GM21576 (cell line): ENCODE results near the gene TOR1A.
A peak's percentile ranks its signal among the peaks of the same experiment; 100 is the strongest.
"Not testable (repeated sequence)": the region's sequence is repeated elsewhere in the genome, so short reads cannot be mapped to it uniquely, and the experiment has no call there.

Source experiments
- ATAC-seq: cut with Tn5 transposase; IDR thresholded peaks from one replicate; pipeline ENCODE4 v1.9.1; 2021; ENCODE audit warnings: mild to moderate bottlenecking, moderate library complexity; ENCODE audit not compliant: unreplicated experiment

Gene TOR1A

DNA sequence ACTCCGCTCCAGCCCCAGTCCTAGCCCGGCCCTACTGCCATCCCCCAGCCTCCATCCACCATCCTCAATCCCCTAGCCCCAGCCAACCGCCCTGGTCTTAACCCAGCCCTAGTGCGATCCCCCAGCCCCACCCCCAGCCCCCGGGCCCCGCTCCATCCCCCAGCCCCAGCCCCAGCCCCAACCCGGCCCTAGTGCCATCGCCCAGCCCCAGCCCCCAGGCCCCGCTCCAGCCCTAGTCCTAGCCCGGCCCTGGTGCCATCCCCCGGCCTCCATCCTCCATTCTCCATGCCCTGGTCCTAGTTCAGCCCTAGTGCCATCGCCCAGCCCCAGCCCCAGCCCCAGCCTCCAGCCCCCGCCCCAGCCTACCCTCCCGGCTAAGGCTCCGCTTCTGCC lies 398 bp downstream of the TOR1A start:
- no peak for ATAC-seq

DNA sequence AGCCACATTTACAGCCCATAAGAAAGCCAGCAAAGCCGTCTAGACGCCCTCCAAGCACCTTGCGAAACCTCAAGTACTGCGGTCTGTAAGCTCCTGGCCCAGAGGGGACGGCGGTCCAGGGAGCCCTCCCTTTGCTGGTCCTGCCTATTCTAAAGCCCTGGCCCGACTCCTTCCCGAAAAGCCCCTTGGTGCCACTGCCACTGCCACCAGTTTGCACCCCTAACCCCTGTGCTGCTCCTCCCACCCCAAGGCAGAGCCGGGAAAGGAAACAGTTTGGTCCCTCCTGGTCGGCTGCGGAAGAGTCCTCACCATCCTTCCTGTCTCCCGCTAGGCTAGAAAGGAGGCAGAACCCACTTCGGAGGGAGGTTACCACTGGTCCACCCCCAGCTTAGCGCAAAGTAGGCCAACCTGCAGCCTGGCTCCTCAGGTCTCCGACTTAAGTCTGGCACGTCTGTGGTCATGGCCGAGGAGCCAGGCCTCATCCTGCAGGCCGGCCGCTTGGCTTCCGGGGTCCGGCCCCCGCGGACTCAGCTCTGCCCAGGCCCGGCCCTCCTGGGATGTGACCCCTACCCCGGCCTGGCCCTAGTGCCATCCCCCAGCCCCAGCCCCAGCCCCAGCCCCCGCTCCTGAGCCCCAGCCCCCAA lies 916 bp downstream of the TOR1A start:
- ATAC-seq: no peak

DNA sequence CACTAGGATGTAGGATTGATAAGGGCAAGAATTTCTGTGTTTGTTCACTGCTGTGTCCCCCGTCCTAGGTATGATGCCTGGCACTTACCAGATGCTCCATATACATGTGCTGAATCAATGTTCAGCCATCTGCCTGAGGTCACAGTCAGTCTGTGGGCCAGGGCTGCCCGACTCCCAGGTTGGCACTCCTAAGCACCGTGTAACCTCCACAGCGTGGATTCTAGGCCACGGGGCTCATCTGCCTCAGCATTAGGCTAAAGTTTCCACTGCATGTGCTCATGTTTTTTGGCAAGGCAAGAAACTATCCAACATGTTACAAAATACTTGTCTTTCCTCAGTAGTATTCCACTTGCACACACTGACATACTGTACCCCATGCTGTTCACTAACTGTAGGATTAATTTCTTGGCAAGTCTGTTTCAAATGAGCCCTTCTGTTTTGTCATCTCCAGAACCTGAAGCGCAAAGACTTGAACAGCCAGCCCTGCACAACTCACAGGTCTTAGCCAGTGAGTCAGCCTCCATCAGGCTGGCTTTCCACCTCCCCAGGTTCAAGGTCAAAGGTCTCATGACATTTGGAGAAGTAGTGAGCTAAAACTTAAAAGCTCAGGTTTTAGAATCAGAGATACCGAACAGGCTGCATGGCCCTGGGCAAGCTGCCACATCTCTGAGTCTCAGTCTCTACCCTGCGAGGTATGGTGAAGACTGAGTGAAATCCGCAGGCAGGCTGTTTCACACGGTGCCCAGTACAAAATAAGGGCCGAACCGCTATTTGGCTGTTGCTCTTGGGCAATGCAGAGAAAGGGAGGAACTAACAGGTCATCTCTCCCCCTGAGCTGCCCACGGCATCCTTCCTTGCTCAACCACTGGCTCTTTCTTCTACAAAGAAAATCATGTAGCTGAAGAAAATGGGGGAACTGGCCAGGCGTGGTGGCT lies 7.2 kb downstream of the TOR1A start:
- no peak for ATAC-seq

DNA sequence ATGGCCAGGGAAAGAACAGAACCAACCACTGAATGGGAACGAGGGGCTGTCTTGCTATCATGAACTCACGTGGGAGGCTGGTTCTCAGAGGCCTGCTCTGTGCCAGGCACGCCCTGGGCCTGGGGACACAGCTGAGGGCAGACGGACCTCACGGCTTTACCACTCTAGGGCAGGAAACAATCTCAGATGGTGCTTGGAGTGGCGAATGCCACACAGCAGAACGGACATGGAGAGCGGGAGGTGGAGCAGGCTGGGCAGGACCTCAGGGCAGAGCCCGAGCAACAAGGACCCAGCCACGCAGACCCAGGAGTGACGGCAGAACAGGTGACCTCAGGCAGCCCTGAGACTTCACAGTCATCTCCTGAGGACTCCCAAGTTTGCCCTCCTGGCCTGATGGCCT lies 8.7 kb downstream of the TOR1A start:
- ATAC-seq: no peak

GRCh38 chr9:129814432-129815223 lies 9.3 kb downstream of the TOR1A start:
- no peak for ATAC-seq

DNA sequence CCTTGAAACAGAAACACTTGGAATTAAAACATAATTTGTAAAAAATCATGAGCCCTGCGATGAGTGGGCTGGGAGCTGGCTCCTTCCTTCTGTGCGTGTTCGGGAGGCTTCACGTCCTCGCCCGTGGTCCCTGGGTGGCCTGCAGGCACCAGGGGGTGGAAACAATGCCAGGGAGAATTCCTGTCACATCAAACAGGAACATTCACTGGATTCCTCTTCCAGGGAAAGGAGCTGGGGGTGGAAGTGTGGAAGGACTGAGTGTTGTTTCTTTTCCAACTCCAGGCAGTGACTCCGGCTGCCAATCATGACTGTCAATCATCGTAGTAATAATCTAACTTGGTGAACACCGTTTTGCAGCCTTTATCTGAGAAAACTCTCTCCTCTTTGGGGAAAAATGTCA lies 10.3 kb downstream of the TOR1A start:
- no peak for ATAC-seq

- ATAC-seq: no peak
Observed at GRCh38 chr9:129812385-129812784, 11.6 kb downstream of the TOR1A start.

DNA sequence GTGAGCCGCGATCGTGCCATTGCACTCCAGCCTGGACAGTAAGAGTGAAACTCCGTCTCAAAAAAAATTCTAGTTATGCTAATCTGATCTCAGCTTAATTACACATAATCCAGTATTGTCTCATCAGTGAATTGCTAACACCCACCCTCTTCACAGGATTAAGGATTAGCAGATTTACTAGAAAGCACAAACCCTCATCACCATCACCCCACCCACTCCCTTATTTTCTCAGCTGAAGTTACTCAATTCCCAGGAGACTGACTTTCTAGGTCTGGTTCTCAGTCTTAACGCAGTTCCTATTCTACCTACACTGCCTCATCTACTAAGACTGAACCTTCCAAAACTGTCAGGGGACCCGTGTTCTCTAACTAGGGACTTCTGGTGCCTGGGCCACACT lies 12.0 kb downstream of the TOR1A start:
- ATAC-seq: no peak

DNA sequence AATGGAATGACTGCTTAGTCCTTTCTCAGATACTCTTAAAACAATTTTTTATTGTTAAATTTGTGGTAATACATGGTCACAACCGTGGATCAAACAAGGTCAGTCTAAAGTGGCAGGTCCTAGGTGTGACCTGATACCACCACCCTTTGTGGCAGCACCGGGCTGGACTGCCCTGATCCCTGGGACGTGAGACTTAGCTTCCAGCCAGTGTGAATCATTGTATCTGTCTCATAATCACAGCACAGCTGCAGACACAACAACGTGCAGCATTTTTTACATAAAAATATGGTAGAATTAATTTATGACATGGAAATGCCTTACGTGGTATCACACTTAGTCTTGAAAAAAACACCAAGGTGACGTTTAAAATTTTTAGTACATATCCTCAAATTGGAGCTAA lies 13.1 kb downstream of the TOR1A start:
- no peak for ATAC-seq

DNA sequence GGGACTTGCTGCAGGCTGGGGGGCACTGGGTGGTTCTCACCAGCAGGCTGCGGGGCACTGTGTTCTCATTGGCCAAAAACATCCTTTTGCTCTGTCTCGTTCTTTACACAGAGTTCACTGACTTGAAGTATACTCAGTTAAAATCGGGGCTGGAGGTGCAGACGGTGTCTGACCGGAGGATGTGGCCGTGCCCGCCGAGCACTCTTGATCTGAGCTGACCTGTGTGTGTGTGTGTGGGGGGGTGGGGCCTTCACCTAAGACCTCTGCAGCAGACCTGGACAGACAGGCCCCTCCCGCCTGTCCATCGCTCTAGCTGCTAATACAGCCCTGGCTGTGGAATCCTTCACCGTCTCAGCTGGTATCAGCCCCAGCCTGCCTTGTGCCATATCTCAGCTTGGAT lies 13.8 kb downstream of the TOR1A start:
- no peak for ATAC-seq

GRCh38 chr9:129809346-129809745 lies 14.6 kb downstream of the TOR1A start:
- no peak for ATAC-seq

- no peak for ATAC-seq
Observed at GRCh38 chr9:129806061-129806460, 17.9 kb downstream of the TOR1A start.

DNA sequence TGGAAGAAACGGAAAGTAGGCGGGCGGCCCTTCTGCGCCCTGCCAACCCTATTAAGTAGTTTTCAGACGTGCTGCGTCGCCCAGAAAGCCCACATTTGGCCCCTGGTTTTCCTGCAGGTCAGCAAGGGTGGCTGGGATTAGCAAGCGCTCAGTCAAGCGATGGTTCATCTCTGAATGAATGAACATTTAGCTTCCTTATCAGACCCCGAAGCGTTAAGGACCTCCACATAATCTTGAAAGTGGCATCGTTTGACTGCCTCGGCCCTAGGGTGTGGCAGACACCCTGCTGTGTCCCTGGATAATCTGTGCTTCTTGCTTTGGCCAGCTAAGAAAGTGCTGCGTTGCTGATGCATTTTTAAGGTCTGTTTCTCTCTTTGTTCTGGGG lies 20.3 kb downstream of the TOR1A start:
- ATAC-seq: peak; percentile 3

DNA sequence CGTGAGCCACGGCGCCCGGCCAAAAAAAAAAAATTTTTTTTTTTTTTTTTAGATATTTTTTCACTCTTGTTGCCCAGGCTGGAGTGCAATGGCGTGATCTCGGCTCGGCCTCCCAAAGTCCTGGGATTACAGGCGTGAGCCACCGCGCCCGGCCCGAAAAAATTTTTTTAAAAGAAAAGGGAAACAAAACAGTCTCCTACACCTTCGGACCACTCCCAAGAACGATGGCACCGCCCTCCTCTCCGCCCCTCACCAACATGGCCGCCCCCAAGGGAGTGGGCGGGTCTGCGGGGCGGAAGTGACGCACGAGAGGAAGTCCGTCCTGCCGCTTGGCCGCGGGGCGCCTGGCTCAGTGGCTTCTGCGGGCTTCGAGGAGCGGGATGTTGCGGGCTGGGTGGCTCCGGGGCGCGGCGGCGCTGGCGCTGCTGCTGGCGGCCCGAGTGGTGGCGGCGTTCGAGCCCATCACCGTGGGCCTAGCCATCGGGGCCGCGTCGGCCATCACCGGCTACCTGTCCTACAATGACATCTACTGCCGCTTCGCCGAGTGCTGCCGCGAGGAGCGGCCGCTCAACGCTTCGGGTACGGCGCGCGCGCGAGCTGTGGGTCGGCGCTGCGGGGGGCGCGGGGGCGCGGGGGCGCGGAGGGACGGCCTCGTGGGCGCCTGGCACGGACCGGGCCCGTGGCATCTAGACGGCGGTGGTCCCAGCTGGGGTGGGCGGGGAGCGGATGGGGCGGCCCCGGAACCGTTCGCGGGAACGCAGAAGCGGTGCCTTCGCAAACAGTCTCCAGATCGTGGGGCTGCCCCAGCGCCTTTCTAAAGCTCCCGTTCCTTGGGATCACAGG lies 20.9 kb downstream of the TOR1A start, which contains the start of gene TOR1B:
Gene TOR1B, plus strand, starts transcription at position 352 of the 843 bp plus-strand sequence. Its CDS starts 29 bp downstream, at position 381.
- peak; percentile 90 for ATAC-seq

GRCh38 chr9:129801504-129801903 lies 22.4 kb downstream of the TOR1A start:
- no peak for ATAC-seq

DNA sequence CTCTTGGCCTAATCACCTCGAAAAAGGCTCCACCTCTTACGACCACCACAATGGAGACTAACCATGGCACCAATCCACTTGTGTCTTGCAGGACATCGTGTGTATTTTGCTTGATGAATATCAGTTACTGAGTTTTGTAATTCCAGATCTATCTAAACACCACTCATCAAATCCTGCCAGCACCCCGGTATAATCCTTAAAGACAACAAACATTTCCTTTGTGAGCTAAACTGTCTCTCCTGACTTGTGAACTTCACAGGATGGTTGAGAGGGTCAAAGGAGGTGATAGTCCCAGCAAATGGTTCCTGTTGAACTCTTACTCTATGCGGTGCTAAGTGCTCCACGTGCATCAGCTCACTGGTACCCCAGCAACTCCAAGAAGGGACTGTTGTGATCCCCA lies 25.0 kb downstream of the TOR1A start:
- no peak for ATAC-seq

GRCh38 chr9:129796029-129796428 lies 27.9 kb downstream of the TOR1A start:
- ATAC-seq: not testable (repeated sequence)

DNA sequence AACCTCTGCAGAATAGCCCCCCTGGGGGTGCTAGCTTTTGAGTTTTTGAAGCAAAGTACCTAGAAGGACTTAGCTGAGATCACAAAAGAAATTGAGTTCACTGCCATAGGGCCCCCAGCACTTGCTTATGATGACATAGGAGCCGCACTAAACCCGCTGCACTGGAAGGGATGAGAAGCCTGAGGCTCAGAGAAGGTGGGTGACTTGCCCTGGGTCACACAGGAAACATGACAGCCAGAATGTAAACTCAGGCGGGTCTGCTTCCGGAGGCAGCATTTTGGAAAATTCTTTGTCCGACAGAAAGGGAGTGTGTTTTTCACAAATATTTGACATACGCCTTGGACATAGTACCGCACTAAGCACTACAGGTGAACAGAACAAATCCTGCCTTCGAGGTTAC lies 29.4 kb downstream of the TOR1A start:
- no peak for ATAC-seq

DNA sequence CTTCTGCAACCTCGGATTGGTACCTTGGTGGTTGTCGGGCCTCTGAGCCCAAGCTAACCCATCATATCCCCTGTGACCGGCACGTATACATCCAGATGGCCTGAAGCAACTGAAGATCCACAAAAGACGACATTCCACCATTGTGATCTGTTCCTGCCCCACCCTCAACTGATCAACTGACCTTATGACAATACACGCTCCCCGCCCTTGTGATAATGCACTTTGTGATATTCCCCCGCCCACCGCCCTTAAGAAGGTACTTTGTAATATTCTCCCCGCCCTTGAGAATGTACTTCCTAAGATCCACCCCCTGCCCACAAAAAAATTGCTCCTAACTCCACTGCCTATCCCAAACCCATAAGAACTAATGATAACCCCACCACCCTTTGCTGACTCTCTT lies 37.5 kb downstream of the TOR1A start:
- no peak for ATAC-seq

- no peak for ATAC-seq
Observed at GRCh38 chr9:129785866-129786265, 38.1 kb downstream of the TOR1A start.

DNA sequence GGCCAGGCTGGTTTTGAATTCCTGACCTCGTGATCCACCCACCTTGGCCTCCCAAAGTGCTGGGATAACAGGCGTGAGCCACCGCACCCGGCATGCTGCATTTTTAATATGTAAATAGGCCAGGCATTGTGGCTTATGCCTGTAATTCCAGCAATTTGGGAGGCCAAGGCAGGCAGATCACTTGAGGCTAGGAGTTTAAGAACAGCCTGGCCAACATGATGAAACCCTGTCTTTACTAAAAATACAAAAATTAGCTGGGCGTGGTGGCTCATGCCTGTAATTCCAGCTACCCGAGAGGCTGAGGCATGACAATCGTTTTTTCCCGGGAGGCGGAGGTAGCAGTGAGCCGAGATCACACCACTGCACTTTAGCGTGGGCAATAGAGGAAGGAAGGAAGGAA lies 39.0 kb downstream of the TOR1A start:
- not testable (repeated sequence) for ATAC-seq
